Measurements from ENCODE around the gene AJM1.

AJM1 gene

DNA sequence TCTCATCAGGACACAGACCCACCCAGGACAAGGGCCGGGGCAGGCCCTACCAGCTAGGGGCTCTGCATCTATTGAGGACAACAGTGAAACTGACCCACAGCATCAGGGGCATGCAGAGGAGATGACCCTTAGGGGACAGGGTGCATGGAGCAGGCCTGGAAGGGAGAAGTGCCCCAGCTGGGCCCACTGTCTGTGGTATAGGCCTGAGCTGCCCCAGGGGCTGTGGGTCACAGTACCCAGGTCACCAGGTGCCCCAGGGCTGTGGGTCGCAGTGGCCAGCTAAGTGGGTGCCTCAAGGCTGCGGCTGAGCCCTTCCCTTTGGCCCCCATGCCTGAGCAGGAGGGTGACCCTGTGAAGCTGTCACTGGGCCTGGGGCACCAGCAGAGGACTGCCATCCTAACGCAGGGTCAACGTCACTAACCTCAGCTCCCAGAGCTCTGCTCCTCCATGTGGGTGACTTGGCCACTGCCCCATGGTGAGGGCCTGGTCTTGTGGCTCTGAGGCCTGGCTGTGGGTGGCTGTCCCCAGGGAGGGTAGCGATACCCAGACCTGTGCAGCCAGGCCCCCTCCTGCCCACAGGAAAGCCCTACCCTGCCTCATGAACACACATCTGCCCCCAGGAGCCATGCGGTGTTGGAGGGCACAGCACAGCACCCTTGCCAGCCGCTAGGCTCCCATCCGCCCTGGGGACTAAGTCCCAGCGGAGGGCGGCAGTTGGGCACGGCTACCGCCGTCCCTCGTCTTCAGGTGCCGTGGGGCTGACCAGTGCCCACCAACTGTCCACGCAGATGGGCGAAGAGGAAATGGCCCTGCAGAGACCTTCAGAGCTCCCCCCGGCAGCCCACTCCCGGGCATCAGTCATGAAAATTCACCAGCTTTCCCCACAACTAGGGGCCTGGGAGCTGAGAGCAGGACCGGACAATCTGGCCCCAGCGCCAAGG lies 18.9 kb downstream of the AJM1 start:
- no peak overlapping the region for H3K27ac ChIP-seq (replicated peaks)

GRCh38 chr9:136861874-136862457 lies 19.7 kb downstream of the AJM1 start:
- no peak overlapping the region for H3K4me3 ChIP-seq (replicated peaks; ENCODE audit: insufficient read depth, low read length)
- DNase-seq (ENCODE audit: low read depth in 1 of 2, low spot score in 1 of 2), result no peak
- no peak overlapping the region for H3K27ac ChIP-seq (replicated peaks)
- TF ChIP-seq SPI1 (IDR thresholded peaks at IDR 0.05; ENCODE audit: borderline replicate concordance, low read depth) (no peak), REST (IDR thresholded peaks at IDR 0.05; ENCODE audit: insufficient replicate concordance, low read depth) (no peak), GABPA (IDR thresholded peaks at IDR 0.05; ENCODE audit: low read depth) (no peak), POLR2AphosphoS5 (IDR thresholded peaks at IDR 0.05; ENCODE audit: low read depth) (no peak)
- TF ChIP-seq, protein P1, sequence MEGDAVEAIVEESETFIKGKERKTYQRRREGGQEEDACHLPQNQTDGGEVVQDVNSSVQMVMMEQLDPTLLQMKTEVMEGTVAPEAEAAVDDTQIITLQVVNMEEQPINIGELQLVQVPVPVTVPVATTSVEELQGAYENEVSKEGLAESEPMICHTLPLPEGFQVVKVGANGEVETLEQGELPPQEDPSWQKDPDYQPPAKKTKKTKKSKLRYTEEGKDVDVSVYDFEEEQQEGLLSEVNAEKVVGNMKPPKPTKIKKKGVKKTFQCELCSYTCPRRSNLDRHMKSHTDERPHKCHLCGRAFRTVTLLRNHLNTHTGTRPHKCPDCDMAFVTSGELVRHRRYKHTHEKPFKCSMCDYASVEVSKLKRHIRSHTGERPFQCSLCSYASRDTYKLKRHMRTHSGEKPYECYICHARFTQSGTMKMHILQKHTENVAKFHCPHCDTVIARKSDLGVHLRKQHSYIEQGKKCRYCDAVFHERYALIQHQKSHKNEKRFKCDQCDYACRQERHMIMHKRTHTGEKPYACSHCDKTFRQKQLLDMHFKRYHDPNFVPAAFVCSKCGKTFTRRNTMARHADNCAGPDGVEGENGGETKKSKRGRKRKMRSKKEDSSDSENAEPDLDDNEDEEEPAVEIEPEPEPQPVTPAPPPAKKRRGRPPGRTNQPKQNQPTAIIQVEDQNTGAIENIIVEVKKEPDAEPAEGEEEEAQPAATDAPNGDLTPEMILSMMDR (IDR thresholded peaks at IDR 0.05; ENCODE audit: insufficient read depth, low read length), result no peak
- H3K27me3 ChIP-seq (ENCODE audit: insufficient read depth, poor library complexity, severe bottlenecking), result no peaks in the 10 kb centered on the region

More for the DNA sequence above, 18.9 kb downstream of the AJM1 start:
- Histone ChIP-seq H3K27me3 (ENCODE audit: insufficient read depth, poor library complexity, severe bottlenecking) (no peaks in the 10 kb centered on the region), H3K4me3 (replicated peaks; ENCODE audit: insufficient read depth, low read length) (no peak overlapping the region)
- TF ChIP-seq, protein P1 (IDR thresholded peaks at IDR 0.05; ENCODE audit: insufficient read depth, low read length), result no peak
- TF ChIP-seq REST (IDR thresholded peaks at IDR 0.05; ENCODE audit: insufficient replicate concordance, low read depth) (no peak), POLR2AphosphoS5 (IDR thresholded peaks at IDR 0.05; ENCODE audit: low read depth) (no peak; the same call in 1 of the 2 replicates), SPI1 (IDR thresholded peaks at IDR 0.05; ENCODE audit: borderline replicate concordance, low read depth) (no peak), GABPA (IDR thresholded peaks at IDR 0.05; ENCODE audit: low read depth) (no peak)
- no peak for DNase-seq (ENCODE audit: low read depth in 1 of 2, low spot score in 1 of 2)

DNA sequence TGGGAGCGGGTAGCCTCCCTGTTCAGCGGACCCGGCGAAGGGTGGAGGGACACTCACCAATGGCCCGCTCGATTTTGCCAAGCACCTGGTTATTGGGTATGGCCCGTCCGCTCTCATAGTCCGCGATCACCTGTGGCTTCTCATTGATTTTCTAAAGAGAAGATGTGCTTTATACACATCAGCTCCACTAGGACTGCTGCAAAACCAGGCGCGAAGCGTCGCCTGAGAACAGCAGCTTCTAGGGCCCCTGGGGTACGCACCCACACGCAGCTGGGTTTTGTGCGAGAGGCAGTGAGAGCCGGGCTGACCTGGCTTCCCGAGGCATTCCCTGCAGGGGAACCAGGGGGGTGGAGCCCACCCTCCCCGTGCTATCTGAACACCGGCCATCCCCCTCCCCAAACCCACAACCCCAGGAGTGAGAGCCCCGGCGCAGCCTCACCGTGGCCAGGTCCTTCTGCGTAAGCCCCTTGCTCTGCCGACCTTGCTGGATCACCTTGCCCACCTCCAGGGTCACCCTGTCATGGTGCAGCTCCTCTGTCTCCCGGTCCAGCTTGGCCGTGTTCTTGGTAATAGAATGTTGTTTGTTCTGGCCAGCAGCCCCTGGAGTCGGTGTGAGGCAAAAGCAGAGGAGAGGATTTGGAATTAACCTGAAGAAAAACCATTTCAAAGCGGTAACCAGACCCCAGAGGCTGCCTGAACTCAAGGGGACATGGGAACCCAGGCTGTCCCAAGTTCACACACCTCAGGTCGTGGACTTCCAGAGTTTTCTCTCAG lies 20.8 kb downstream of the AJM1 start:
- no peak overlapping the region for H3K4me3 ChIP-seq (replicated peaks; ENCODE audit: insufficient read depth, low read length)
- TF ChIP-seq SPI1 (IDR thresholded peaks at IDR 0.05; ENCODE audit: borderline replicate concordance, low read depth) (no peak), POLR2AphosphoS5 (IDR thresholded peaks at IDR 0.05; ENCODE audit: low read depth) (no peak), REST (IDR thresholded peaks at IDR 0.05; ENCODE audit: insufficient replicate concordance, low read depth) (no peak), GABPA (IDR thresholded peaks at IDR 0.05; ENCODE audit: low read depth) (no peak)
- TF ChIP-seq, protein P1 (IDR thresholded peaks at IDR 0.05; ENCODE audit: insufficient read depth, low read length), result no peak
- no peak for DNase-seq (ENCODE audit: low read depth in 1 of 2, low spot score in 1 of 2)
- no peak overlapping the region for H3K27ac ChIP-seq (replicated peaks)
- no peaks in the 10 kb centered on the region for H3K27me3 ChIP-seq (ENCODE audit: insufficient read depth, poor library complexity, severe bottlenecking)
